Effector memory CD4-positive, alpha-beta T cell (primary cell): ENCODE results near the gene PSPC1.
"Not testable (repeated sequence)": the region's sequence is repeated elsewhere in the genome, so short reads cannot be mapped to it uniquely, and the experiment has no call there.

Source experiments
- DNase-seq, 3 donors: peaks; one replicate each; pipeline ENCODE4 v3.0.0-alpha.2; 2020
- H3K27ac ChIP-seq: 2 replicates; pipeline ENCODE4 v1.7.0; 2013; ENCODE audit warnings: mild to moderate bottlenecking, low read length, moderate library complexity; ENCODE audit not compliant: insufficient read depth, poor library complexity, severe bottlenecking
- H3K27me3 ChIP-seq: replicated peaks from 2 replicates; pipeline ENCODE4 v1.7.0; 2013; ENCODE audit warnings: mild to moderate bottlenecking, low read length; ENCODE audit not compliant: insufficient read depth, control insufficient read depth, poor library complexity, severe bottlenecking
- H3K36me3 ChIP-seq: 2 replicates; pipeline ENCODE4 v1.7.0; 2013; ENCODE audit warnings: mild to moderate bottlenecking, low read length, moderate library complexity; ENCODE audit not compliant: control insufficient read depth, insufficient read depth
- H3K4me1 ChIP-seq: 2 replicates; pipeline ENCODE4 v1.7.0; 2013; ENCODE audit warnings: low read length, mild to moderate bottlenecking; ENCODE audit not compliant: control insufficient read depth, insufficient read depth, poor library complexity, severe bottlenecking
- H3K4me3 ChIP-seq: 2 replicates; pipeline ENCODE4 v1.7.0; 2013; ENCODE audit warnings: low read length, low read depth, mild to moderate bottlenecking; ENCODE audit not compliant: insufficient read depth, poor library complexity, severe bottlenecking
- H3K9me3 ChIP-seq: 2 replicates; pipeline ENCODE4 v1.7.0; 2013; ENCODE audit warnings: mild to moderate bottlenecking, low read length, moderate library complexity; ENCODE audit not compliant: control insufficient read depth

The PSPC1 gene

GRCh38 chr13:19764237-19764636 lies 18.5 kb downstream of the PSPC1 start:
- no peaks in the 10 kb centered on the region for H3K9me3 ChIP-seq
- H3K4me3 ChIP-seq, result no peak overlapping the region
- DNase-seq, result no peak
- peaks cover 9% of the 10 kb centered on the region for H3K4me1 ChIP-seq
- no peak overlapping the region for H3K27ac ChIP-seq
- H3K27me3 ChIP-seq, result no peaks in the 10 kb centered on the region
- H3K36me3 ChIP-seq, result peaks cover 16% of the 10 kb centered on the region

- no peak overlapping the region for H3K27ac ChIP-seq
- peaks cover 7% of the 10 kb centered on the region for H3K4me1 ChIP-seq
- H3K27me3 ChIP-seq, result no peaks in the 10 kb centered on the region
- peaks cover 22% of the 10 kb centered on the region for H3K36me3 ChIP-seq
- no peaks in the 10 kb centered on the region for H3K9me3 ChIP-seq
- H3K4me3 ChIP-seq, result no peak overlapping the region
- DNase-seq, result no peak
Measured at GRCh38 chr13:19763618-19764017, 19.1 kb downstream of the PSPC1 start.

DNA sequence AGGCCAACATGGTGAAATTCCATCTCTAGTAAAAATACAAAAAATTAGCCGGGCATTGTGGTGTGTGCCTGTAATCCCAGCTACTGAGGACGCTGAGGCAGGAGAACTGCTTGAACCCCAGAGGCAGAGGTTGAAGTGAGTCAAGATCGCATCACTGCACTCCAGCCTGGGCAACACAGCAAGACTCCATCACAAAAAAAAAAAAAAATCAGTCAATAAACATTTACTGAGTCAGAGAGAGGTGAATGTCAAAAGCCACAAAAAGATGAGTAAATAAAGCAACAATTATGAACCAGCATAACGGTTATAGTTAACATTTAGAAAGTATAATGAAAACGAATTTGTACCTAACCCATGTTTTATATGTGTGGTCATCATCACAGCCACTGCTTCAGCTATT lies 23.1 kb downstream of the PSPC1 start:
- Histone ChIP-seq H3K27ac (no peak overlapping the region), H3K9me3 (no peaks in the 10 kb centered on the region), H3K4me3 (no peak overlapping the region), H3K4me1 (no peaks in the 10 kb centered on the region), H3K36me3 (peaks cover 34% of the 10 kb centered on the region), H3K27me3 (no peaks in the 10 kb centered on the region)
- no peak for DNase-seq

DNA sequence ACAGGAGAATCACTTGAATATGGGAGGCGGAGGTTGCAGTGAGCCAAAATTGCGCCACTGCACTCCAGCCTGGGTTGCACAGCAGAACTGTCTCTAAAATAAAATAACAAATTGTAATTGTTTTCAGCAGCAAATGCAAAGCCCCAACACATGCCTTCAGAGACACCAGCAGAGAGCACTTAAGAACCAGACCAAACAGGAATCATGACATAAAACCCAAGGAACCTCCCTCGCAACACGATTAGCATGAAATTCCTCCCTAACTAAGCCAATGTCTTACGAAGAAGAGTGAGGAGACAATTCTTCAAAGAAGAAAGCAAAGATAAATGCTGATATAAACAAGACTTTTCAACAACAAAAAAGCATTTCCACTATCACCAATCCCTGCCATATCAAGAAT lies 40.1 kb downstream of the PSPC1 start:
- no peaks in the 10 kb centered on the region for H3K9me3 ChIP-seq
- H3K36me3 ChIP-seq, result peaks cover 30% of the 10 kb centered on the region

GRCh38 chr13:19737844-19738557 lies 44.7 kb downstream of the PSPC1 start:
- no peak for DNase-seq
- Histone ChIP-seq H3K4me3 (no peak overlapping the region), H3K27me3 (no peaks in the 10 kb centered on the region), H3K9me3 (no peaks in the 10 kb centered on the region), H3K36me3 (peaks cover 32% of the 10 kb centered on the region), H3K4me1 (no peaks in the 10 kb centered on the region), H3K27ac (no peak overlapping the region)

More for the DNA sequence above, 40.1 kb downstream of the PSPC1 start:
- H3K4me3 ChIP-seq, result no peak overlapping the region
- no peak overlapping the region for H3K27ac ChIP-seq
- no peaks in the 10 kb centered on the region for H3K4me1 ChIP-seq
- no peak for DNase-seq
- no peaks in the 10 kb centered on the region for H3K27me3 ChIP-seq

DNA sequence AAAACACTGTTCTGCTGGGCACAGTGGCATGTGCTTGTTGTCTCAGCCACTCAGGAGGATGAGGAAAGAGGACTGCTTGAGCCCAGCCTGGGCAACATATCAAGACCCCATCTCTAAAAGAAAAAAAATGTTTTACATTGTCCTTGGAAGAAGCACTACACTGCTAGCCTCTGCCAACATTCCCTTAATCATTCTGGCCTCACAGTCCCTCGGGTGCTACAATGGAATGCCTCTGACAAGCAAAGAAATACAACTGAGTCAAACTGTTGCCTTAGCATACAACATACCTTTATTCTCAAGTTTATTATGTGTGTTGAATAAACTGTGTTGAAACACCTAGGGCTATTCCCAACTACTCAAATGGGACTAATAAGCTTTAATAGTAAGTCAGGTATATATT lies 56.1 kb downstream of the PSPC1 start:
- Histone ChIP-seq H3K4me1 (no peaks in the 10 kb centered on the region), H3K27me3 (no peaks in the 10 kb centered on the region), H3K27ac (no peak overlapping the region), H3K9me3 (no peaks in the 10 kb centered on the region), H3K4me3 (no peak overlapping the region), H3K36me3 (peaks cover 24% of the 10 kb centered on the region)
- DNase-seq, result no peak

DNA sequence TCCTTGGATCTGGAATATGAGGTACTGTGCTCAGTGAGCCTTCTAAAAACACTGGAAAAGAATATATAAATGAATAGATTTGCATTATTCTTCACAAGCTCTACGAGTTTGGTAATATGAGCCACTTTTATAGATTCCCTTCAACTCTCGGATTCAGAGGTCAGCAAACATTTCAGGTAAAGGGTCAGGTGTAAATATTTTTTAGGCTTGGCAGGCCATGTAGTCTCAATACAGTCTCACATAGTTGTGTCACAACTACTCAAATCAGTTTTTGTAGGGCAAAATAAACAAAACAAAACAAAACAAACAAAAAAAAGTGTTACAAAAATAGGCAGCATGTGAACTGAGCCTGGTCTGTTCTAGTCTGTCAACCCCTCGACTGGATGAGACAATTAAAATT lies 57.4 kb downstream of the PSPC1 start:
- no peaks in the 10 kb centered on the region for H3K9me3 ChIP-seq
- no peaks in the 10 kb centered on the region for H3K4me1 ChIP-seq
- peaks cover 23% of the 10 kb centered on the region for H3K36me3 ChIP-seq
- no peak for DNase-seq
- H3K27me3 ChIP-seq, result no peaks in the 10 kb centered on the region
- no peak overlapping the region for H3K27ac ChIP-seq
- no peak overlapping the region for H3K4me3 ChIP-seq

GRCh38 chr13:19720039-19720438 lies 62.7 kb downstream of the PSPC1 start:
- H3K4me3 ChIP-seq, result no peak overlapping the region
- no peaks in the 10 kb centered on the region for H3K9me3 ChIP-seq
- H3K27me3 ChIP-seq, result no peaks in the 10 kb centered on the region
- no peaks in the 10 kb centered on the region for H3K4me1 ChIP-seq
- H3K36me3 ChIP-seq, result peaks cover 4% of the 10 kb centered on the region
- DNase-seq, result no peak
- H3K27ac ChIP-seq, result no peak overlapping the region

DNA sequence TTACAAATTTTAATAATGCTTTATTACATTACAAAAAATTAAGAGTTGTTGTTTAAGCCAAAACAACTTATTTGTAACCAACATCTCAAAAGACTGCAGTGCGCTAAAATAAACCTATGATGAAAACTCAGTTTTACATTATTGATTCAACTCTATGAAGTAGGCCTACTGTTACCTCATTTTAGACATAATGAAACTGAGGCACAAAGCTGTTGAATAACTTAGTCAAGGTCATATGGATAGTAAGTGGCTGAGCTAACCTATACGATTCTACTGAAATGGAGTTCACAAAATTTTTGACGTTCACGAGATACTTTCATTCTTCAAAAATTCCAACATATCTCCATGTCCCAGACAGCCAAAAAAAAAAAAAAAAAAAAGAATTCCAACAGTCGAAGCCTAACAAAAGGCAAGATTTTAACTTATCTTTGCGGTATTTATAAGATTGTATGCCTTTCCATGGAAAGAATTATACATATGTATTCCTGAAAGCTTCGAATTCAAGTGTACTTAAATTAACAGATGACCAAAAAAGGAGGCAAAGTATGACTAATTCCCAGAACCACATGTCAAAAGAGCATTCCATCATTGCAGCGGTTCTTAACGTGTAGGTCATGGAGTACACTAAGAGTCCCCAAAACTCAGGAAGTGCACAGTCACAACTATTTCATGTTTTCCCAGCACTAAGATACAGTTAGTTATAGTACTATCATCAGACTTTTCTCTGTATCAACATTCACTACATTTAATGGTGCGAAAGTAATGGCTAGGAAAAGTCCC lies 69.4 kb downstream of the PSPC1 start:
- Histone ChIP-seq H3K4me3 (no peak overlapping the region), H3K9me3 (no peaks in the 10 kb centered on the region), H3K27me3 (no peaks in the 10 kb centered on the region), H3K36me3 (peaks cover 3% of the 10 kb centered on the region), H3K27ac (no peak overlapping the region), H3K4me1 (no peaks in the 10 kb centered on the region)
- DNase-seq, result no peak

- not testable (repeated sequence) for DNase-seq
Measured at GRCh38 chr13:19709782-19710181, 73.0 kb downstream of the PSPC1 start.

More at GRCh38 chr13:19709782-19710181, 73.0 kb downstream of the PSPC1 start:
- H3K27me3 ChIP-seq, H3K4me3 ChIP-seq, H3K27ac ChIP-seq, H3K4me1 ChIP-seq, H3K9me3 ChIP-seq, H3K36me3 ChIP-seq: not testable (repeated sequence)
